ENCODE data around the gene THADA.

GRCh38 chr2:43276266-43276941, 319.4 kb downstream of the THADA start:
- TF ChIP-seq POLR2AphosphoS5 (IDR thresholded peaks at IDR 0.05) = peak in 1 of 4 donors; percentile 23
- TF ChIP-seq CTCF (IDR thresholded peaks at IDR 0.05) = no peak
